Hepatocyte (in vitro differentiated cells): Measurements from ENCODE around the gene ARHGAP25. TPM values are rescaled to one million over a fixed set of nuclear protein-coding genes. Genes with fewer than 3 reads are reported as not detected.

ENCODE experiments used
- DNase-seq: peaks from one replicate; pipeline ENCODE4 v3.0.0-alpha.2; 2016; ENCODE audit warnings: low spot score
- H2AFZ ChIP-seq: fragments of 200-600 bp; sonication (generic); 2 replicates; pipeline ENCODE4 v1.6.0; 2016; ENCODE audit warnings: antibody characterized with exemption, mild to moderate bottlenecking
- H3K27ac ChIP-seq: fragments of 200-600 bp; sonication (generic); 2 replicates; pipeline ENCODE4 v1.5.1; 2016; ENCODE audit warnings: mild to moderate bottlenecking
- H3K27me3 ChIP-seq: fragments of 200-600 bp; sonication (generic); 2 replicates; pipeline ENCODE4 v1.6.1; 2016
- H3K36me3 ChIP-seq: fragments of 200-600 bp; sonication (generic); replicated peaks from 2 replicates; pipeline ENCODE4 v1.5.1; 2016; ENCODE audit warnings: low read depth; ENCODE audit not compliant: insufficient read depth
- H3K4me1 ChIP-seq: fragments of 200-600 bp; sonication (generic); 2 replicates; pipeline ENCODE4 v1.5.1; 2016; ENCODE audit warnings: mild to moderate bottlenecking, moderate library complexity; ENCODE audit not compliant: insufficient read depth
- H3K4me2 ChIP-seq: fragments of 200-600 bp; sonication (generic); 2 replicates; pipeline ENCODE4 v1.6.0; 2016
- H3K4me3 ChIP-seq: fragments of 200-600 bp; sonication (generic); 2 replicates; pipeline ENCODE4 v1.5.1; 2016; ENCODE audit warnings: mild to moderate bottlenecking
- H3K79me2 ChIP-seq: fragments of 200-600 bp; sonication (generic); 2 replicates; pipeline ENCODE4 v1.6.0; 2017; ENCODE audit warnings: mild to moderate bottlenecking
- H3K9me2 ChIP-seq: fragments of 200-600 bp; sonication (generic); replicated peaks from 2 replicates; pipeline ENCODE4 v1.6.0; 2017; ENCODE audit warnings: mild to moderate bottlenecking; ENCODE audit not compliant: insufficient read depth
- H3K9me3 ChIP-seq: fragments of 200-600 bp; sonication (generic); 2 replicates; pipeline ENCODE4 v1.5.1; 2016; ENCODE audit warnings: low read depth, mild to moderate bottlenecking
- H4K20me1 ChIP-seq: fragments of 200-600 bp; sonication (generic); 2 replicates; pipeline ENCODE4 v1.6.0; 2016; ENCODE audit warnings: mild to moderate bottlenecking; ENCODE audit not compliant: insufficient read depth, poor library complexity, severe bottlenecking
- EZH2 ChIP-seq: fragments of 200-600 bp; sonication (generic); IDR thresholded peaks from 2 replicates; pipeline ENCODE4 v1.6.1; 2016; ENCODE audit warnings: antibody characterized with exemption, mild to moderate bottlenecking, borderline replicate concordance
- EZH2phosphoT487 ChIP-seq: fragments of 200-600 bp; sonication (generic); IDR thresholded peaks from one replicate; pipeline ENCODE4 v1.6.1; 2018; ENCODE audit warnings: antibody characterized with exemption, mild to moderate bottlenecking, low read depth, moderate library complexity; ENCODE audit not compliant: unreplicated experiment, severe bottlenecking
- WGBS: methylation state at CpG from one replicate; pipeline ENCODE4 v1.1.6; 2016; ENCODE audit warnings: low lambda C conversion rate; ENCODE audit errors: missing lambda C conversion rate; 5-methylcytosine and 5-hydroxymethylcytosine counted together
- polyA plus RNA-seq: library from polyadenylated mRNA; unstranded; fragments of >200 nt; fragmentation: Nextera tagmentation; extraction: Ambion mirVana; gene quantifications from 2 replicates; pipeline ENCODE4 v1.2.1, GENCODE V29; 2016
- total RNA-seq: library from RNA; depleted of rRNA; stranded (reverse); fragments of >200 nt; gene quantifications from 2 replicates; pipeline ENCODE4 v1.2.3, GENCODE V29; 2014
- TF ChIP-seq, protein P1 (sequence below): fragments of 200-600 bp; sonication (generic); IDR thresholded peaks from 2 replicates; pipeline ENCODE4 v1.5.1; 2016; ENCODE audit warnings: antibody characterized with exemption, mild to moderate bottlenecking; ENCODE audit not compliant: poor library complexity

Gene ARHGAP25
- total and polyA plus RNA-seq, 2 experiments from 2014 or later: 0.21 to 0.47 TPM

DNA sequence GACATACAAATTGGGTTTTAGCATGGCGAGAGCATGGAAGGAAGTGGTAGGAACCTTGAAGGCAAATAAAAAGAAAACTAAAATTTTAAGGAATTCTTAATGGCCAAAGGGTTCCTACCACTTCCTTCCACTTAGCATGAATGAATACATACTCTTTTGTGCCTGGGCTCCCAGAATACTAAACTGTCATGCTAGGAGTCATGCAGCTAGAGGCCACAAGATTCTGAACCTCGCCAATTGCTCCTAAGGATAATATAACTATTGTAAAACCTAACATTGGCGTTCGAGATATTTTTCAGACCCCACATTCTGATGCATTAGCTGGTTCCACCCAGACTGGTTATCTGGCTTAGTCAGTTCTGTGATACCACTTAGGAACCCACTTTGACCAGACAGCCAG lies 38.6 kb upstream of the ARHGAP25 start:
- Histone ChIP-seq H3K4me1 (no peaks in the 10 kb centered on the region), H3K4me2 (no peak overlapping the region), H3K79me2 (no peaks in the 10 kb centered on the region), H3K36me3 (no peaks in the 10 kb centered on the region), H4K20me1 (no peaks in the 10 kb centered on the region), H3K9me3 (no peaks in the 10 kb centered on the region), H2AFZ (no peak overlapping the region), H3K27ac (no peak overlapping the region), H3K27me3 (no peaks in the 10 kb centered on the region), H3K9me2 (no peaks in the 10 kb centered on the region), H3K4me3 (no peak overlapping the region)
- WGBS: 81% methylated on average over 4 of the region's 4 CpGs
- TF ChIP-seq, protein P1, sequence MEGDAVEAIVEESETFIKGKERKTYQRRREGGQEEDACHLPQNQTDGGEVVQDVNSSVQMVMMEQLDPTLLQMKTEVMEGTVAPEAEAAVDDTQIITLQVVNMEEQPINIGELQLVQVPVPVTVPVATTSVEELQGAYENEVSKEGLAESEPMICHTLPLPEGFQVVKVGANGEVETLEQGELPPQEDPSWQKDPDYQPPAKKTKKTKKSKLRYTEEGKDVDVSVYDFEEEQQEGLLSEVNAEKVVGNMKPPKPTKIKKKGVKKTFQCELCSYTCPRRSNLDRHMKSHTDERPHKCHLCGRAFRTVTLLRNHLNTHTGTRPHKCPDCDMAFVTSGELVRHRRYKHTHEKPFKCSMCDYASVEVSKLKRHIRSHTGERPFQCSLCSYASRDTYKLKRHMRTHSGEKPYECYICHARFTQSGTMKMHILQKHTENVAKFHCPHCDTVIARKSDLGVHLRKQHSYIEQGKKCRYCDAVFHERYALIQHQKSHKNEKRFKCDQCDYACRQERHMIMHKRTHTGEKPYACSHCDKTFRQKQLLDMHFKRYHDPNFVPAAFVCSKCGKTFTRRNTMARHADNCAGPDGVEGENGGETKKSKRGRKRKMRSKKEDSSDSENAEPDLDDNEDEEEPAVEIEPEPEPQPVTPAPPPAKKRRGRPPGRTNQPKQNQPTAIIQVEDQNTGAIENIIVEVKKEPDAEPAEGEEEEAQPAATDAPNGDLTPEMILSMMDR: no peak
- TF ChIP-seq EZH2phosphoT487: no peak
- no peak for TF ChIP-seq EZH2
- no peak for DNase-seq

DNA sequence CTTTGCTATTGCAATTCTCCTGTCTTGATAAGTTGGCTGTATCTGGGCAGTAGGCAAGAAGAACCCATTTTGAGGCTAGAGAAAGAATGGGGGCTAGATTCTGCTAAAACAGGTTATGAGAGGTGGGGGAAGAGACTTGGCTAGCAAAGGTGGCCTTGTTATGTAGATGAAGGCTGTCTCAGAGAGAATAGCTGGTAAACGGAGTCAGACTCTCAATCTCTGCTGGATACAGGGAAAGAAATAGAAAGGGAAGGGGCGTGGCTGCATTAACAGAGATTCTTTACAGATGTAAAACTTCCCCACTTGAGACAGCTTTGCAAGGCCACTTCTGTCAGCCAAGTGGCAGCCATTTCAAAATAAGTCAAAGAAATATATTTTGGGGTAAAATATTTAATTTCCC lies 38.1 kb upstream of the ARHGAP25 start:
- Histone ChIP-seq H3K4me1 (no peaks in the 10 kb centered on the region), H3K9me3 (no peaks in the 10 kb centered on the region), H3K4me3 (no peak overlapping the region), H2AFZ (no peak overlapping the region), H3K36me3 (no peaks in the 10 kb centered on the region), H3K79me2 (no peaks in the 10 kb centered on the region), H3K27ac (no peak overlapping the region), H3K9me2 (no peaks in the 10 kb centered on the region), H4K20me1 (no peaks in the 10 kb centered on the region), H3K4me2 (no peak overlapping the region), H3K27me3 (no peaks in the 10 kb centered on the region)
- DNase-seq: no peak
- WGBS: 79% methylated on average over 2 of the region's 2 CpGs
- TF ChIP-seq EZH2 (no peak), EZH2phosphoT487 (no peak)
- TF ChIP-seq, protein P1: no peak

DNA sequence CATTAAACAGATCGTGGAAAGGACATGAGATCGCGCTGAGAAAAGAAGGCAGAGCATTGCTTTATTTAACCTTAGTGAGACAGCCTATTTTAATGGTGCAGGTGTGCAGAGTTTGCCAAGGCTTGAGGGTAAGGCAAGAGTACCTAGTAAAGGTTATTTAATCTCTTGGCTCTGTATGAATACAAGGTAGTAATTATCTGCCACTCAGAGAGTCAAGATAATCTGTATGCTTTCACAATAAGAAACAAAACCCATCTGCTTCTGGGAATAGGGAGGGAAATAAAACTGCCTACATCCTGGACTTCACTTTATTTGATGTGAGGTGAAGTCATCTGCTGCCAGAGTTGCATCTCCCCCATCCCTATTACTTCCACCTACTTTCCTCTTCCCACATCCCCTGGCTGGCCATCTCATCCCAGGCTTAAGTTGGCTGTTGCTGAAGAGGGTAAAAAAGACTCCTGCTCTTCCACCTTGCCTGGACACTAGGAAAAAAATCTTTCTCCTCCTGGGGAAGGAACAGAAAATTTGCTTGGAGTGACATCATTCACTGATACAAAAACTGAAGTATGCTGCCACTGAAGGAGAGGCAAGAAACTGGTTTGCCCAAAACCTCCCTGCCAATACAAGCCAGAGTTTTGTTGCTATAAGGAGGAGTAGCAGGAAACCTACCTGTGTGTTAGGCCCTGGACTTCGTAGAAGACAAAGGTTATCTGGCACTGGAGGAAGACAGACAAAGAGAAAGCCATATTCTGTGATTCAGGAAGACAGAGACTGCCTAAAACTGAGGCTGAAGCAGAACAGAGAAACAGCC lies 35.8 kb upstream of the ARHGAP25 start:
- DNase-seq: no peak
- no peaks in the 10 kb centered on the region for H3K9me2 ChIP-seq
- no peak overlapping the region for H3K27ac ChIP-seq
- H3K9me3 ChIP-seq: no peaks in the 10 kb centered on the region
- H2AFZ ChIP-seq: no peak overlapping the region
- no peaks in the 10 kb centered on the region for H3K4me1 ChIP-seq
- H3K27me3 ChIP-seq: no peaks in the 10 kb centered on the region
- no peaks in the 10 kb centered on the region for H3K79me2 ChIP-seq
- no peaks in the 10 kb centered on the region for H3K36me3 ChIP-seq
- H3K4me2 ChIP-seq: no peak overlapping the region
- no peak overlapping the region for H3K4me3 ChIP-seq
- WGBS: 68% methylated on average over 4 of the region's 4 CpGs
- no peaks in the 10 kb centered on the region for H4K20me1 ChIP-seq
- TF ChIP-seq EZH2phosphoT487 (no peak), EZH2 (no peak)
- TF ChIP-seq, protein P1: no peak
